PC-3 (cell line): ENCODE results near the gene SH3BP5L.

ENCODE experiments used
- CTCF ChIP-seq: fragments of 300-600 bp; sonication (generic); conservative IDR thresholded peaks from 2 replicates; pipeline ENCODE4 v1.5.1; 2017; ENCODE audit warnings: antibody characterized with exemption, low read depth, mild to moderate bottlenecking, low read length
- EZH2 ChIP-seq: fragments of 300-600 bp; sonication (generic); IDR thresholded peaks from one replicate; pipeline ENCODE4 v1.6.1; 2017; ENCODE audit warnings: antibody characterized with exemption, mild to moderate bottlenecking, low read length; ENCODE audit not compliant: unreplicated experiment
- EZH2phosphoT487 ChIP-seq: fragments of 300-600 bp; sonication (generic); IDR thresholded peaks from 2 replicates; pipeline ENCODE4 v1.6.1; 2018; ENCODE audit warnings: mild to moderate bottlenecking, antibody characterized with exemption, low read length, borderline replicate concordance

GRCh38 chr1:248778906-248779305 is 46.8 kb downstream of the SH3BP5L start:
- TF ChIP-seq CTCF: no peak
- no peak for TF ChIP-seq EZH2
- TF ChIP-seq EZH2phosphoT487: no peak
